Uterus (tissue), 2 donors: Measurements from ENCODE around the gene RNF26.

Experiments
- CTCF ChIP-seq, 4 experiments: fragments of 200-600 bp in 2 of 4; fragments of 450-650 bp in 2 of 4; sonication (generic) in 2 of 4; IDR thresholded peaks; one replicate each; pipeline ENCODE4 v1.5.1; 2016 to 2019; ENCODE audit warnings: antibody characterized with exemption in 4 of 4, mild to moderate bottlenecking in 2 of 4, moderate library complexity in 1 of 4
- POLR2A ChIP-seq, 2 donors: fragments of 450-650 bp; IDR thresholded peaks; one replicate each; pipeline ENCODE4 v1.6.1; 2016; ENCODE audit warnings: antibody characterized with exemption in 2 of 2, mild to moderate bottlenecking in 1 of 2, moderate library complexity in 1 of 2

- no peak for TF ChIP-seq CTCF (IDR thresholded peaks at IDR 0.05)
- TF ChIP-seq POLR2A (IDR thresholded peaks at IDR 0.05): no peak
These were observed 23.7 kb upstream of the RNF26 start for GRCh38 chr11:119310682-119311052.
